HG02970 (cell line): ENCODE measurements around the gene ESYT2.
"Not testable (repeated sequence)": the region's sequence is repeated elsewhere in the genome, so short reads cannot be mapped to it uniquely, and the experiment has no call there.

Source experiments
- ATAC-seq: cut with Tn5 transposase; IDR thresholded peaks from one replicate; pipeline ENCODE4 v1.9.1; 2021; ENCODE audit warnings: mild to moderate bottlenecking, moderate library complexity, moderate number of reproducible peaks; ENCODE audit not compliant: unreplicated experiment, low FRiP score

The ESYT2 gene

GRCh38 chr7:158703679-158704523 lies 125.4 kb downstream of the ESYT2 start:
- not testable (repeated sequence) for ATAC-seq

- no peak for ATAC-seq
Observed at GRCh38 chr7:158702944-158703343, 126.4 kb downstream of the ESYT2 start.

- ATAC-seq, result no peak
Observed at GRCh38 chr7:158702196-158702595, 127.1 kb downstream of the ESYT2 start.

GRCh38 chr7:158700008-158700407 lies 129.3 kb downstream of the ESYT2 start:
- no peak for ATAC-seq

GRCh38 chr7:158699341-158699740 lies 130.0 kb downstream of the ESYT2 start:
- no peak for ATAC-seq

GRCh38 chr7:158698657-158699195 lies 130.6 kb downstream of the ESYT2 start:
- ATAC-seq, result no peak

GRCh38 chr7:158697597-158697996 lies 131.7 kb downstream of the ESYT2 start:
- not testable (repeated sequence) for ATAC-seq

GRCh38 chr7:158695726-158696452 lies 133.4 kb downstream of the ESYT2 start:
- ATAC-seq, result no peak

- ATAC-seq, result no peak
Observed at GRCh38 chr7:158695056-158695455, 134.3 kb downstream of the ESYT2 start.

GRCh38 chr7:158694650-158695049 lies 134.7 kb downstream of the ESYT2 start:
- no peak for ATAC-seq

GRCh38 chr7:158689488-158689887 lies 139.8 kb downstream of the ESYT2 start:
- no peak for ATAC-seq

GRCh38 chr7:158687406-158687805 lies 141.9 kb downstream of the ESYT2 start:
- ATAC-seq, result no peak

GRCh38 chr7:158685693-158686092 lies 143.6 kb downstream of the ESYT2 start:
- no peak for ATAC-seq

GRCh38 chr7:158684329-158684728 lies 145.0 kb downstream of the ESYT2 start:
- ATAC-seq, result no peak

- no peak for ATAC-seq
Observed at GRCh38 chr7:158683541-158683940, 145.8 kb downstream of the ESYT2 start.

- no peak for ATAC-seq
Observed at GRCh38 chr7:158682456-158682855, 146.9 kb downstream of the ESYT2 start.
